Fibroblast of skin of abdomen (primary cell): ENCODE results near the gene BHLHE23.
"Not testable (repeated sequence)": the region's sequence is repeated elsewhere in the genome, so short reads cannot be mapped to it uniquely, and the experiment has no call there.

Experiments used
- DNase-seq: peaks from one replicate; pipeline ENCODE4 v3.0.0-alpha.2; 2013

The BHLHE23 gene

DNA sequence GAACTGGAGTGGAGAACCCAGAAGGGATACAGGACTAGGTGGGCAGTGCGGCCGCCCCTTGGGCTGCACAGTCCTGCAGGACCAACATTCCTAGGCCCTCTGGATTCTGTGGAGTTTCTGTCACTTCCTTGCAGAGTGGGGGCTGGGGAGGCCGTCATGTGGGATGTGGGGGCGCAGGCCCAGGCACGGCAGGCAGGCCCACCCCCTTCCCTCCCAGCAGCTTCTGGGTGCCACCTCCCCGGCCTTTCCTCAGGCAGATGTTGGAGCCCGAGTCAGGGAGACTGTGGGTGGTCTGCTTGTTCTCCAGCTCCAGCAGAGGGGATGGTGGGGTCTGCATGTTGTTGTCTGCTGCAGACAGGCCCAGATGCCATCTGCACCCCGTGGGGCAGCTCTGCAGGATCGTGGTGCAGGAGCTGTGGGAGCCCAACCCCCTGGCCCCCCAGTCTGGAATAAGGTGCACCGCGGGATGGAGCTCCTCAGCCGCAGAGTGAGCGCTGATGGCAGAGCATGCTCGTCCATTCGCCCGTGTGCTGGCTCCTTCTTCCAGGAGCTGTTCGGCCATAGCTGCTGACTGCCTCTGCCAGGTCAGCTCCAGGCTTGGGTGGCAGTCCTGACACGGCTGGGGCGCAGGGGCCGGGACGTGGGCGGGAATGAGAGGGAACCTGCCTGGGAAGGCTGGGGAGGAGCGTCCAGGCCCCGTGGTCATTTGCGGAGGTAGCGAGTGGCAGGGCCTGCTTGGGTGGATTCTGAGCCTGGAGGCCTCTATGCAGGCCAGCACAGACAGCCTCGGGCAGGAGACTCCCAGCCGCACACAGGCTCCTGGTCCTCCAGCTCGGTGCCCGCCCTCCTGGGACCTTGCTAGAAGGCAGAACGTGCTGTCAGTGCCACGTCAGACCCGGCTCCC is 36.2 kb downstream of the BHLHE23 start:
- no peak for DNase-seq

GRCh38 chr20:62969939-62970306 is 36.8 kb downstream of the BHLHE23 start:
- no peak for DNase-seq

DNA sequence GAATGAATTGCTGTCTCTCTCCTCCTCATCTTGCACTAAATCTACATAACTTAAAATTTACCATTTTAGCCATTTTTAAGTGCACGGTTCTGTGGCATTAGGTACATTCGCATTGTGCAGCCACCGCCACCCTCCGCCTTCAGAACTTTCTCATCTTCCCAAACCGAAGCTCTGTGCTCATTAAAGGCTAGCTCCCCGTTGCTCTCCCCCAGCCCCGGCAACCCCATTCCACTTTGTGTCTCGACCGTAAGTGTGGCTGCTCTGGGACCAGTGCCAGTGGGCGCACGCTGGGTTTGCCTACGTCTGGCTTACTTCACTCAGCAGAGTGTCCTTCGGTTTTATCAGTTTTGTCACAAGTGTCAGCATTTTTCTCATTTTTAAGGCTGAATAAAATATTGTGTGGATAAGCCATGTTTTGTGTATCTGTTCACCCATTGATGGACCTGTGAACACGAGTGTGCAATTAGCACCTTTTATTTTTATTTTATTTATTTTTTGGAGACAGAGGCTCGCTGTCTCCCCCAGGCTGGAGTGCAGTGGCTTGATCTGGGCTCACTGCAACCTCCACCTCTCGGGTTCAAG is 37.5 kb downstream of the BHLHE23 start:
- DNase-seq: no peak

DNA sequence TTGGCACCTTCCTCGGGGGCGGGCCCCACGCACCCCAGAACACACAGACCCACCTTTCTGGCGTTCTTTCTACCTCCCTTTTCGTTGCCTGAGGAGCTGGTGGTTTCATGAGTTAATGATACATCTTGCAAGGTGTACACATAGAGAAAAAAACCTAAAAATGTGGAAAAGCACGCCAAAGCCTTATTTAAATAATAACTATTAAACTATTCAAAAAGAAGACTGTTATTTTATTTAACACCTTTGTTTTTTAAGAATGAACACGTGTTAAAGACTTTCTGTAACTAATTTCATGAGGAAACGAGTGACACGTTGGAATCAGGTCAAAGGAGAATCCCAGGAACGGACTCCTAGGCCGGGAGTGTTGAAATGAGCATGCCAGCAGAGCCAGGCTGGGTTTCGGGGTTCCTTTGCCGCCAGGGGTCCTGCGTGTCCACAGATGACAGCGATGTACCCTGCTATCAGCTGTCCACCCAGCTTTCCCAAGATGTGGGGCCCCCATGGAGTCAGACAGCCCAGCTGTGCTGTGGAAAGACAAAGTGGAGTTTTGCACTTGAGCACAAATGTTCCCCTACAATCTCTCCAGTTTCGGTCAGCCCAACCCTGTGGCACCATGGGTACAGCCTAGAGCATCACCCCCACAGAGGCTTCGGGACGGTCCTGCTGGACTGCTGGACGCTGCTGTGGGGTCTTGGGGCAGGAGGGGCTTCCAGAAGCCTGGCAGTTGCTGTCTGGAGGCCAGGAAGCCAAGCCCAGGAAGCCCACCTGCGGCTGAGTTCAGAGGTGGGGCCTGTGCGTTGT is 38.2 kb downstream of the BHLHE23 start:
- DNase-seq: no peak

GRCh38 chr20:62967628-62968351 is 39.0 kb downstream of the BHLHE23 start:
- no peak for DNase-seq

GRCh38 chr20:62967149-62967501 is 39.6 kb downstream of the BHLHE23 start:
- DNase-seq: no peak

- DNase-seq: no peak
Observed at GRCh38 chr20:62966212-62967148, 40.3 kb downstream of the BHLHE23 start.

- DNase-seq: no peak
Observed at GRCh38 chr20:62965363-62965771, 41.4 kb downstream of the BHLHE23 start.

DNA sequence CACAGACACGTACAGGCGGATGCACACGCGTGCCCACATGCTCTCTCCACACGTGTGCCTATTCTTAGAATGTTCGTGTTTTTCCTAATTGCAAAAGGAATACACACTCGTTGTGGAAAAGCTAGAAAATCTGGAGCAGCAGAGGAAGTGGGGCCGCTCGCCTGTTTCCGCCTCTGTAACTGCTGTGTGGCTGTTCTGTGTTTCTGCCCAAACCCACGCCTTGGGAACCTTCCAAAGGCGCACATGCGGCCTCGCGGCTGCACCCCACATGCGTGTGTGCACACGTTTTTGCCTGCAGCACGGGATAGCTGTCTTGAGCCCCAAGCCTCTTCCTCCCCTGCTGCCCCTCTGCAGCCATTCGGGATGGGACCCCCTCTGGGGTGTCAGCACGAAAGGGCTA is 42.1 kb downstream of the BHLHE23 start:
- DNase-seq: peak; percentile 14

DNA sequence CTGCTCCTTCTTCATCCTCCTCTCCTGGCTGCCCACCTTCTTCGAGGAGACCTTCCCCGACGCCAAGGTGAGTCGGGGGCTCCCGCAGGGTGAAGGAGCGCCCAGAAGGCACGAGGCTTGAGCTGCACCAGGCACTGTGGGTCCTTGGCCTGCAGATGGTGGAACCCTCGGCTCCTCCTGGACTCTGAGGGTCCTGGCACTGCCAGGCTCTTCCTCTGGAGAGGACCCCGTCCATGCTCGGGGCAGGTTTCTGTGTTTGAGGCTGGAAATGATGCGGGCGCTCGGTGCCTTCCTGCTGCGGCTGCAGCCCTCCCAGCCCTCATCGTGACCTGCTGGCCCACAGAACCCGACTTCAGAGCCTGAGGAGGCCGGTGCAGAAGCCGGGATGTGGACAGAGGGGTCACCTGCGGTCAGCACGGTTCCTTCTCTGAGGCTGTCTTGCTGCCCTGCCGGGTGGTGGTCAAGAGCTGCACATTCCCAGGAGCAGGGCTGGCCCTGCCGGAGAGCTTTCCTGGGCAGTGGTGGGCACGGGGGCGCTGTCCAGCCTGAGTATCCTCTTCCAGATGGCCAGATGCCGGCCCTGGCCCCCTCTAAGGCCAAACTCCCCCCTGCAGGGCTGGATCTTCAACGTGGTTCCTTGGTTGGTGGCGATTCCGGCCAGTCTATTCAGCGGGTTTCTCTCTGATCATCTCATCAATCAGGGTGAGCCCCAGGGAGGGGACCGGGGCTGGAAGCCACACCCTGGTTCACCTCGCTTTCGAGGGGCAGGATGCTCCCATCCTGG is 43.0 kb downstream of the BHLHE23 start:
- no peak for DNase-seq

DNA sequence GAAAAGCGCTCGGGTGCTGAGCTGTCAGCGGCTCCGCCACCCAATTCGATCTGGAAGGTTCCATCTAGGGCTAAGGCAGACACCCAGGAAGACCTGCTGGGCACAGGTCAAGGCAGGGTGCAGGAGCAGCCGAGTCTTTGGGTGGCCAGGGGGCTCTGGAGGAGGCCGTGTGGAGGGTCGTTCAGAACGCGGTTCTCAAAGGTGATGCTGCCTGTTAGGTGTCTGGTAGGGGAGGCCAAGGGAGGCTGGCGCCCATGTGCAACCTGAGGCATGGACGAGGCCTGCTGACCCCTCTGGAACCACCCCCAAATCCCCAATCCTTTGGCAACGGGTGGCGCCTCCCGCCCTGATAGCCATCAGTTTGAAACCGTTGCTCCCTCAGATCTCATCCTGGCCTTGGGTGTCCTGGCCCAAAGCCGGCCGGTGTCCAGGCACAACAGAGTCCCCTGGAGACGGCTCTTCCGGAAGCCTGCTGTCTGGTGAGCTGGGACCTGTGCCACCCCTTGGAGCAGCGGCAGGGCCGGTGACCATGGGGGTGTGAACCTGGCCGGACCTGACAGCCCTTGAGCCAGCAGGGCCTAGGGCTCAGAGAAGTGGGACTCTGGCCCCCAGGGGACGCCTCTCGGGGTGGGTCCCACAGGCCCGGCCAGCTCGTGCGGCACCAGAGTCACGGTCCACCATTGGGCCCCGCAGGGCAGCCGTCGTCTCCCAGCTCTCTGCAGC is 43.7 kb downstream of the BHLHE23 start:
- DNase-seq: no peak

DNA sequence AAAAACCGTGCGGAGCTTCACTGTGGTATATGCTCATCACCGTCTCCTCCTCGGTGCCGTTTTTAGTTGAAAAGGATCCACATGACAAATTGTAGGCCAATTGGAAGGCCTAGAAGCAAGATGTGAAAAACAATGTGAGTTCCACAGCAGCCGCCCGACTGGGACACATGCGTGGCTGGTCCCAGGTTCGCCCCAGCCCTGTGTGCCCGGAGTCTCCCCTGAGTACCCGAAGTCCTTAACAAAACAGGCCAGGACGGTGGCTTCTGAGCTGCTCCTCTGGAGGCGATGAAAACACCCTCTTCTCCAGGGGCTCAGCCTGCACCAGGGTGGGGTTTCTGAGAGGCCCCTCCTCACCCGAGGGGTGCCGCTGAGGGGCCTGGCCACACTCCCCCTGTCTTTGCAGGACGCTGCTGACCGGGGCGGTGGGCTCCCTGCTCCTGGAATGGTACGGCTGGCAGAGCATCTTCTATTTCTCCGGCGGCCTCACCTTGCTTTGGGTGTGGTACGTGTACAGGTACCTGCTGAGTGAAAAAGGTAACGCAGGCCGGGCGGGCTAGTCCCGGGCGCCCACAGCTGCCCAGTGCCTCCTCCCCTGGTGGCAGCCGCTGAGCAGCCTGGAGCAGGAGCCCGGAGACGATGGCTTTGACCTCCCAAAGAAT is 44.4 kb downstream of the BHLHE23 start:
- no peak for DNase-seq

- no peak for DNase-seq
Observed at GRCh38 chr20:62961799-62962198, 45.0 kb downstream of the BHLHE23 start.

- no peak for DNase-seq
Observed at GRCh38 chr20:62961310-62961783, 45.4 kb downstream of the BHLHE23 start.

DNA sequence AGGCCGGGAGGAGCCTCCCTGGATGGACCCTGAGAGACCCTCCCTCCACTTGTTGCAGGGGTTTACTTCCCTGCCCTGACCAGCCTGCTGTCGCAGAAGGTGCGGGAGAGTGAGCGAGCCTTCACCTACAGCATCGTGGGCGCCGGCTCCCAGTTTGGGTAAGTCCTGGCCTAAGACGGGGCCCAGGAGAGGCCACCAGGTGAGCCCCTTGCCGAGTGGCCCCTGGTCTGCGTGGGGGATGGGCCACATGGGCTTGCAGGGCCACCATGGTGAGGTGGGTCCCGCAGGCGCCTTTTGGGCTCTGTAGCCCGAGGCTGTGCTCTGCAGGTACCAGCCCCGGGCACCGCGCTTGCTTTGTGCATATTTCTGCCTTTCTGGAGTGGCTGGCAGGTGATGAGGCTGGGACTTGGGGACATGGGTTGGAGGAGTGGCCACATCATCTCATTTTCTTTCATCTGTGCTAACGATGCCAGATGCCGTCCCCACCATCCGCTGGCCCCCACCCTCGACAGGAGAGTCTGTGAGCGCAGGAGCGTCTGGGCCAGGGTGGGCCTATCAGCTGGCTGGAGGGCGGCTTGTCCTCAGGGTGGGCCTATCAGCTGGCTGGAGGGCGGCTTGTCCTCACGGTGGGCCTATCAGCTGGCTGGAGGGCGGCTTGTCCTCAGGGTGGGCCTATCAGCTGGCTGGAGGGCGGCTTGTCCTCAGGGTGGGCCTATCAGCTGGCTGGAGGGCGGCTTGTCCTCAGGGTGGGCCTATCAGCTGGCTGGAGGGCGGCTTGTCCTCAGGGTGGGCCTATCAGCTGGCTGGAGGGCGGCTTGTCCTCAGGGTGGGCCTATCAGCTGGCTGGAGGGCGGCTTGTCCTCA is 46.1 kb downstream of the BHLHE23 start:
- DNase-seq: not testable (repeated sequence)

DNA sequence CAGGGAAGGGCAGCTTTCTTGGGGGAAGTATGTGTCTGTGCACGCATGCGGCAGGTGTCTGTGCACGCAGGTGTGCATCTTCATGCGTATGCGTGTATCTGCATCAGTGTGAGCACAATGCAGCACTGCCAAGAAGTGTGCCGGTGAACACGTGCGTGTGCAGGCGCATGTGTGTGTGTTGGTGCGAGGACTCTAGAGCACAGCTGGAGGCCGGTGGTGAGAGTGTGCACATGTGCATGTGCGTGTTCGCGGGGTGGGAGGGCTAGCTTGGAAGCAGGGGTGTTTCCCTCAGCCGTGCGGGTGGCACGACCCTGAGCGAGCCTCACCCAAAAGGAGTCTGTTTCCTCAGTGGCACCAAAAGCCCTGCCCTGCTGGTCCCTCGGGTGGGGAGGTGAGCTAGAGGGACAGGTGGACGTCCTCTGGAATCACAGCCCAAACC is 46.7 kb downstream of the BHLHE23 start:
- DNase-seq: no peak

DNA sequence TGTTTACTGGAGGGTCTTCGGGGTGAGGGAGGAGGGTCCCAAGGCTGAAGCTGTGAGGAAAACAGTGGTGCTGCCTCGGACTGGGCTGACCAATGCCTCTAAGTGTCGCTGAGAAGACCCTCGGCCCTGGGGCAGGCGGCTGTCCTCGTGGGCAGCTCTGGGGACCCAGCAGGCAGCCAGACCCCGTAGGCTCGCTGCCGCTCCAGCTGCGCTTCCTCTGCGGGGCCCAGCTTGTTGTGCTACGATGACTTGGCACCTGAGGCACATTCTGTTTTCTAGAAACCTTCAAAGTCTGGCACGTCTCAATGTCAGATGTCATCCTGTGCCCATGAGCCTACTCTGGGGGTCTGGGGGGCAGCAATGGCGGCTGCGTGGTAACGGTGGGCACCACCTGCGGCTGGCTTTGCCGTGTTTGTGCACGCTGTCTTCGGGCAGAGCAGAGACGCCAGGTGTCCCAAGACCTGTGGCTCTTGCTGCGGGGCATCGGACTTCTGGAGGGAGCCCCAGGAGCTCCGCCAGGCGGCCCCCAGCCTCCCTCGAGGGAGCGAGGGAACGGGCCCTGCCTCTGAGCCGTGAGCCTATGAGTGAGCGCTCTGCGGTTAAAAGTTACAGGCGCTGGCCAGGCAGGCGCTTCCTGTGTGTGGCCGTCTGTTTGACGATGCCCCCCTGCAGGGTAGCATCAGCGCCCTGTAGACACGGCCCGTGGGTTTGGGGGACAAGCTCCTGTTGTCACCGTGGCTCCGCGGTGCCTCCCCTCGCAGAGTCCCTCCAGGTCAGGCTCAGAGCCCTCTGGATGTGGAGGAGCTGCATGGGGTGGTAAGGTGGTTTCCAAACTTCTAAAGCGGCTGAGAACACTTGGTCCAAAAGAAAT is 47.4 kb downstream of the BHLHE23 start:
- no peak for DNase-seq
